ENCODE data around the gene DYRK1A. TPM values are rescaled to one million over a fixed set of nuclear protein-coding genes. Genes with fewer than 3 reads are reported as not detected.

DYRK1A gene
- total RNA-seq, 4 donors from 2014 or later: 76.5 to 105 (median 91.3) TPM

DNA sequence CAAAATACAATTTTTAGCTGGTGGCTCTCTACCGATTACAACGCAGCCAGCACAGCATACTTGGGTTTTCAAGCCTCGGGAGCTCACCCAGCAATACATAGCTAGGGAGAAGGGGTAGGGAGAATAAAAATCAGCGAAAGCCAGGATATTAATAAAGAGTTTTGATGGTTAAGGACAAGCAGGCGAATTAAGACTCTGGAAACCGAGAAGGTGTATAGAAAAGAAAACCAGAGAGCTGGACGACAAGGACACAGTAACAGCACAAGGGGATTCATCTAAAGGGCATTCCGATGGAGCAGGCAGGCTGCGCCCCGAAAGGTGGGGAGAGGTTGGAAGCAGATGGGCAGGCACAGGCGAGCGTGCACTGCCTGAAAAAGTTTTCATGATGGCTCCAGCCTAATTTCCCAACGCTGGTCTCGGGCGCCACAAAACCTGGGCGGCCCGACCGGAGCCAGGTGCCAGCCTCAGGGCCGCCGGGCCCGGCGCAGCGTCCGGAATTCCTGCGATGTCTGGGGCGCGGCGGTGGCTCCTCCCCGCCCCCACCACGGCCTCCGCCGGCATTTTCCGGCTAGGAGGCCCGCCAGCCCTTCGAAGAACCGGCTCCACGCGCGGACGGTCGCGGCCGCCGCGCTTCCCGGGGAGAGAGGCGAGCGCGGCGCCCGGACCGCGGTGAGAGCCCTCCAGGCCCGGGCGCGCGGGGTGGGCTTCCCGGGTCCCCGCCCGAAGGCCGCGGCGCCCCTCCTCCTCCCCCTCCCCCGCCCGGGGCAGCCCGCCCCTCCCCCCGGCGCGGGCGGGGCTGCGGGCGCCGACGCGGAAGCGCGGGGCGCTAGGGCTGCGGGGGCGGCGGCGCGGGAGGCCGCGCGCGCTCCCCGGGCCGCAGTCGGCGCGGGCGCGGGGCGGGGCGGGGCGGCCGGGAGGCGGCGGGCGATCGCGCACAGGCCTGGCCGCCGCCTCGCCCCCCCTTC is 774 bp upstream of the DYRK1A start:
- TF ChIP-seq EP300 (IDR thresholded peaks at IDR 0.05) (peak; percentile 31), POLR2AphosphoS5 (IDR thresholded peaks at IDR 0.05) (peak in 2 of 3 donors; percentile 75 to 81), POLR2A (IDR thresholded peaks at IDR 0.05) (peak in 1 of 2 donors; percentile 59)
- TF ChIP-seq, protein P1, sequence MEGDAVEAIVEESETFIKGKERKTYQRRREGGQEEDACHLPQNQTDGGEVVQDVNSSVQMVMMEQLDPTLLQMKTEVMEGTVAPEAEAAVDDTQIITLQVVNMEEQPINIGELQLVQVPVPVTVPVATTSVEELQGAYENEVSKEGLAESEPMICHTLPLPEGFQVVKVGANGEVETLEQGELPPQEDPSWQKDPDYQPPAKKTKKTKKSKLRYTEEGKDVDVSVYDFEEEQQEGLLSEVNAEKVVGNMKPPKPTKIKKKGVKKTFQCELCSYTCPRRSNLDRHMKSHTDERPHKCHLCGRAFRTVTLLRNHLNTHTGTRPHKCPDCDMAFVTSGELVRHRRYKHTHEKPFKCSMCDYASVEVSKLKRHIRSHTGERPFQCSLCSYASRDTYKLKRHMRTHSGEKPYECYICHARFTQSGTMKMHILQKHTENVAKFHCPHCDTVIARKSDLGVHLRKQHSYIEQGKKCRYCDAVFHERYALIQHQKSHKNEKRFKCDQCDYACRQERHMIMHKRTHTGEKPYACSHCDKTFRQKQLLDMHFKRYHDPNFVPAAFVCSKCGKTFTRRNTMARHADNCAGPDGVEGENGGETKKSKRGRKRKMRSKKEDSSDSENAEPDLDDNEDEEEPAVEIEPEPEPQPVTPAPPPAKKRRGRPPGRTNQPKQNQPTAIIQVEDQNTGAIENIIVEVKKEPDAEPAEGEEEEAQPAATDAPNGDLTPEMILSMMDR (IDR thresholded peaks at IDR 0.05): no peak
- DNase-seq (ENCODE audit: low spot score in 2 of 2): peak; percentile 82 to 84
- Histone ChIP-seq H3K4me3 (peak overlapping the region; percentile 99), H3K9me3 (no peaks in the 10 kb centered on the region), H3K36me3 (no peaks in the 10 kb centered on the region), H3K27me3 (no peaks in the 10 kb centered on the region), H3K27ac (peak overlapping the region; percentile 100), H3K4me1 (peaks cover 35% of the 10 kb centered on the region)
- WGBS: under 1% methylated on average over 33 of the region's 106 CpGs

DNA sequence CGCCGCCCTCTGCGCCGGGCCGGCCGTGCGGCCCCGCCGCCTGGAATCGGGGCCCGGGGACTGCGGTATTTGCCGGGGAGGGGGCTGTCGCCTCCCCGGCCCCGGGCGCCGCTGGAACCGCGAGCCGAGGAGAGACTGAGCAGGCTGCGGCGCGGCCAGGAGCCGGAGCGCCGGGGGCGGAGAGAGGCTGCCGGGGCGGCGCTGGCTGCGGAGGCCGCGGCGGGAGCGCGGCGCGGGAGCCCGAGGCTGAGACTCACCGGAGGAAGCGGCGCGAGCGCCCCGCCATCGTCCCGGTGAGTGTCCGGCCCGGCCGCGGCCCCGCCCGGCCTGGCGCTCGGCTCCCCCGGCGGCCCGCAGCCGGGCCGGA is 746 bp downstream of the DYRK1A start:
- no peak for DNase-seq (ENCODE audit: low spot score in 2 of 2)
- H3K27ac ChIP-seq: peak overlapping the region; percentile 100

DNA sequence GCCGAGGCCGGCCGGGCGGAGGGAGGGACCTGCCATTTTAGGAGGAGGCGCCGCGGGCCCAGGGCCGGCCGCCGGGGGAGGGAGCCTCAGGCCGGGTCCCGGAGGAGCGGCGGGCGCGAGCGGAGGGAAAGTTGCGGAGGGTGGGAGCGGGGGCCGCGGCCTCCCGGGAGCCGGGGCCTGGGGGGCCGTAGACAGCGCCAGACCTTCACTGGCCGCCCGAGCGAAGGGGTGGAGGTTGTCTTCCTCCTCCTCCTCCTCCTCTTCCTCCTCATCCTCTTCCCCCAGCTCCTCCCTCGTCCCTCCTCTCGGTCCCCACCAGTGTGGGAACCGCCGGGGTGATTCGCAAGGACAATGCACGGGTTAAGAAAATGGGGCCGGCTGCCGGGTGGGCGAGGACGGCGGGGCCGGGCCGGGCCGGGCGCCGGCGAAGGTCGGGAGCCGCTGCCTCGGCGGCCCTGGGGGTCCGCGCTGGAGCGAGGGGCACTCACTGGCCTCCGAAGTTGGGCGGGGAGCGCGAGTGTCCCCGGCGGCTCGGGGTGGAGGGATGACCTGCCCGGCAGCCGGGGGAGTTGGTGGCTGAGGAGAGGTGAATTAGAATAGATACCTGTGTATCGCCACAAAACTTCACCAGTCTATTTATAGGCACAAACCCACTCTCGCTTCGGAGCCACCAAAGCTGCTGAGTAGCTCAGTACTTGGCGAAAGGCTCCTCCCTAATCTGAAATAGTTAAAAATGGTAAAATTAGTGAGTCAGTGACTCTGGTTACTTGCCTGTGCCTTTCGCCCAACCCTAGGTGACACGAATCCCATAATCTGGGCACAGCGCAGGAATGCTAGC is 1.3 kb downstream of the DYRK1A start:
- peak in 1 of 2 donors; percentile 70 for DNase-seq (ENCODE audit: low spot score in 2 of 2)
- Histone ChIP-seq H3K36me3 (no peaks in the 10 kb centered on the region), H3K4me1 (peaks cover 54% of the 10 kb centered on the region), H3K9me3 (no peaks in the 10 kb centered on the region), H3K4me3 (peak overlapping the region; percentile 99), H3K27ac (peak overlapping the region; percentile 100), H3K27me3 (no peaks in the 10 kb centered on the region)
- under 1% methylated on average over 40 of the region's 68 CpGs for WGBS
- TF ChIP-seq, protein P1 (IDR thresholded peaks at IDR 0.05): no peak
- TF ChIP-seq POLR2A (IDR thresholded peaks at IDR 0.05): peak in 1 of 2 donors; percentile 18

More for the DNA sequence above, 746 bp downstream of the DYRK1A start:
- WGBS: no CpG with 5 or more reads among the region's 61 CpGs
- Histone ChIP-seq H3K4me1 (peaks cover 48% of the 10 kb centered on the region), H3K4me3 (peak overlapping the region; percentile 99), H3K9me3 (no peaks in the 10 kb centered on the region), H3K27me3 (no peaks in the 10 kb centered on the region), H3K36me3 (no peaks in the 10 kb centered on the region)
- TF ChIP-seq, protein P1 (IDR thresholded peaks at IDR 0.05): no peak
- no peak for TF ChIP-seq POLR2A (IDR thresholded peaks at IDR 0.05)
- TF ChIP-seq EP300 (IDR thresholded peaks at IDR 0.05): no peak
- no peak for TF ChIP-seq POLR2AphosphoS5 (IDR thresholded peaks at IDR 0.05)

DNA sequence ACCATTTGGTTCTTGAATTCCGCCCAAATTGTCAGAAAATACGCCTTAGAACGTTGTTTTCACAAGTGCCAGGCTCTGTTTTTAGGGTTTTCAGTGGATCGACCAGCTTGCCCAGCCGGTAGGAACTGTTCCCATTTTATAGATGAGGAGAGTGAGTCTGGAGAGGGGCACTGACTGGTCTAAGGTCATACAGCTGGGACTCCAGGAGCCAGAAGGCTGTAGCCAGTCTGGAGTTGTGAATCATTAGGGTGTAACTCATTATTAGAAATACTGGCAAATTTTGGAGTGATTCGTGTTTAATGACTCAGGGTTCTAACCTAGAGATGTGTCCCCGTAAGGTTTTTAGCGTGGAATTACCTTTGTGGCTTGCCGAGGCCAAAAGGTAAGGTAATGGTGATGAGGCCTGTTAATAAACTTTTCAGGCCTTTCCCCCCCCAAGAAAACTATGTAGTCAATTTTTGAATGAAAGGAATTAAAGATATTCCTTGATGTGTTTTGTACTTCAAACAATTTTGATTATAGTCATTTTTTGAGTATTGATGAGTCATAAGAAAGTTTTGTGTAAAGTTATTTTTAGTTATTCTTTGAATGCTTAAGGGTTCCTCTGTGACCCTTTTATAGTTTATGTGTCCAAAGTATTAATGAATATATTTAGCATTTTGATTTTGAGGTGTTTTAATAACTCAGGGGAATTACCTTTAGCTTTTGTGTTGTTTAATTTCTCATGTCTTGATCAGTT is 2.1 kb downstream of the DYRK1A start:
- Histone ChIP-seq H3K27ac (peak overlapping the region; percentile 100), H3K27me3 (no peaks in the 10 kb centered on the region), H3K36me3 (no peaks in the 10 kb centered on the region), H3K4me3 (peak overlapping the region; percentile 99), H3K9me3 (no peaks in the 10 kb centered on the region), H3K4me1 (peaks cover 61% of the 10 kb centered on the region)
- DNase-seq (ENCODE audit: low spot score in 2 of 2): no peak
- 11% methylated on average over 9 of the region's 9 CpGs for WGBS
- no peak for TF ChIP-seq POLR2A (IDR thresholded peaks at IDR 0.05)
- peak in 1 of 3 donors; percentile 23 for TF ChIP-seq POLR2AphosphoS5 (IDR thresholded peaks at IDR 0.05)

DNA sequence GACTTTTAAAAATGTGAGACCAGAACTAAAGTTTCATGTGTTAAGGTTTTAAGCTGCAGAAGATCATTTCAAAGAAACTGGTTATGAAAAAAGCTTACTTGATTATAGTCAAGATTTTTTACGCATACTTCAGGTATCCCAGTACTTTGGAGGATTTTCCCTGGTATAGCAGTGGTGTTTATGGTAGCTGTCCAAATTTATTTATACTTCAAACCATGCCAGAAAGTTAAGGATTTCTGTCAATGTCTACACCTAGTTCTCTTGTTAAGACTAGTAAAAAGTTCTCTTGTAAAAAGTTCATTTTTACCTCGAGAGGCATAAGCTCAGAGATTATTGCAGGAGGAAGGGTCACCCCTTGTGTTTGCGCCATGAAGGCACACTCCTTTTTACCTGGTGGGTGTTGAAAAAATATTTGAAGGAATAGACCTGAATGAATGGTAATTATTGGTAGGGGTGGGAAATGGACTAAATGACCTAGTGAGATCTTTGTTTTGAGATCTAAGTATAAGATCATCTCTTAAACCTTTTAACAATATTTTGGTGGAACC is 2.8 kb downstream of the DYRK1A start:
- Histone ChIP-seq H3K27me3 (no peaks in the 10 kb centered on the region), H3K36me3 (no peaks in the 10 kb centered on the region), H3K9me3 (no peaks in the 10 kb centered on the region), H3K4me1 (peaks cover 62% of the 10 kb centered on the region), H3K27ac (peak overlapping the region; percentile 100), H3K4me3 (peak overlapping the region; percentile 99)
- TF ChIP-seq POLR2AphosphoS5 (IDR thresholded peaks at IDR 0.05) (no peak), EP300 (IDR thresholded peaks at IDR 0.05) (no peak), POLR2A (IDR thresholded peaks at IDR 0.05) (no peak)
- TF ChIP-seq, protein P1 (IDR thresholded peaks at IDR 0.05): no peak
- 24% methylated on average over 3 of the region's 3 CpGs for WGBS
- DNase-seq (ENCODE audit: low spot score in 2 of 2): no peak

Measured in suprapubic skin (tissue), 4 donors.